Measurements from ENCODE around the gene TUBB.

- TF ChIP-seq CTCF (IDR thresholded peaks at IDR 0.05) (no peak), POLR2A (IDR thresholded peaks at IDR 0.05) (no peak)
Measured at GRCh38 chr6:30732237-30732943, 12.2 kb downstream of the TUBB start.
